ENCODE data around the gene CASTOR1. TPM values are rescaled to one million over a fixed set of nuclear protein-coding genes. Genes with fewer than 3 reads are reported as not detected.

CASTOR1 gene
- polyA plus RNA-seq, 1 of the 3 experiments (the other 2 are of a cell fraction), result 14.4 TPM

DNA sequence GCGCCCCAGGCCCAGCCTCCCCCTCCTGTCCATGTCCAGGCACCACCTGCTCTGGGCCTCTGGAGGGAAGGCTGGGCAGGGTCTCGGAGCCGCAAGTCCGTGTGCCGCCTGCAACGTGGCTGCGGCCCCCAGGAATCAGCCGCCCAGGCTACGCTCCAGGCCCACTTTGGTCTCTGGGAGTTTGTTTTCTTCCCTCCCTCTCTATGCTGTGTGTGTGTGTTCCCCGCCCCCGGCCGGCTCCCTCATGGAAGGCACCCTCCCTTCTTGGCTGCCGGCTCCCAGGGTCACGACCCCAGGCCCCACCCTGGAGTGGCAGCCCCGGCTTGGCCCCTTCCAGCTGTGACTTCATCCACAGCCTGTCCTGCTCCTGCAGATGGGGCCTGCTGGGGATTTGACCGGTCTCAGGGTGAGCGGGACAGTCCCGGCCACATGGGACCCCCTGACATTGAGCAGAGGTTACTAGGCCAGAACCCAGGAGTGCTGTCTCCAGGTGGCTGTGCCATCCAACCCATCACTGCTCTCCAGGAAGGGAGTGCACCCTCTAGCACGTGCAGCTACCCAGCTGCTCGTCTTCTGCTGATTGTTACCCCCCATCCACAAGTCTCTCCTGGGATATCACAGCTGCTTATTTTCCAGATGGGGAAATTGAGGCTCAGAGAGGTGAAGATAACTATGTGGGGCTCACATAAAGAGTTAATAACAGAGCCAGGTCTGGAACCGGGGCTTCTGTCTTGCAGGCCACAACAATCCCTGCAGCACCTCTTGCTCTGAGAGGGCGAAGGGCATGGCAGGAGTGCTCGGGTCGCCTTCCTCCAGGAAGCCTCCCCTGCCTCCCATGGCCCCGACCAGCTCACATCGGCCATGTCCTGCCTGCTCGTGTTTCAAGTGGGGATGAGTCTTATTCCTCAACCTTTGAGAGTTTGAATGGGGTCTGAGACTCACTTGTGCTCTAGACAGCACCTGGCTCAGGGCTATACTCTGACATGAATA lies 40.0 kb downstream of the CASTOR1 start:
- Histone ChIP-seq H3K4me1 (ENCODE audit: control insufficient read depth in 1 of 2, insufficient read depth in 2 of 2, low read depth in 1 of 2, low read length in 1 of 2) (peaks cover 36 to 51% of the 10 kb centered on the region in 2 experiments), H3K9me2 (no peaks in the 10 kb centered on the region), H3K4me2 (no peak overlapping the region), H3K79me2 (ENCODE audit: insufficient read depth) (peaks cover 15% of the 10 kb centered on the region; the same call in 1 of the 2 replicates), H3K27me3 (ENCODE audit: insufficient read depth) (no peaks in the 10 kb centered on the region), H3K4me3 (ENCODE audit: low read depth in 2 of 2, low read length in 1 of 2) (no peak overlapping the region), H4K20me1 (ENCODE audit: insufficient read depth) (no peaks in the 10 kb centered on the region), H3K27ac (ENCODE audit: low read depth in 2 of 2, low read length in 1 of 2) (no peak overlapping the region), H3K9ac (no peak overlapping the region), H2AFZ (ENCODE audit: low read depth) (no peak overlapping the region), H3K9me3 (no peaks in the 10 kb centered on the region), H3F3A (replicated peaks; ENCODE audit: insufficient read depth) (peaks cover 14% of the 10 kb centered on the region), H3K36me3 (replicated peaks in 1 of 2; ENCODE audit: control insufficient read depth in 1 of 2, insufficient read depth in 2 of 2, low read length in 1 of 2) (no peaks in the 10 kb centered on the region)
- no peak for TF ChIP-seq FOXJ3 (CRISPR knock-in tag; IDR thresholded peaks at IDR 0.05)
- TF ChIP-seq JUND (IDR thresholded peaks at IDR 0.05), result no peak
- TF ChIP-seq POLR2AphosphoS5 (IDR thresholded peaks at IDR 0.05; ENCODE audit: low read depth, low read length), result no peak
- TF ChIP-seq YY1 (IDR thresholded peaks at IDR 0.05; ENCODE audit: low read depth), result no peak
- TF ChIP-seq, protein P1, sequence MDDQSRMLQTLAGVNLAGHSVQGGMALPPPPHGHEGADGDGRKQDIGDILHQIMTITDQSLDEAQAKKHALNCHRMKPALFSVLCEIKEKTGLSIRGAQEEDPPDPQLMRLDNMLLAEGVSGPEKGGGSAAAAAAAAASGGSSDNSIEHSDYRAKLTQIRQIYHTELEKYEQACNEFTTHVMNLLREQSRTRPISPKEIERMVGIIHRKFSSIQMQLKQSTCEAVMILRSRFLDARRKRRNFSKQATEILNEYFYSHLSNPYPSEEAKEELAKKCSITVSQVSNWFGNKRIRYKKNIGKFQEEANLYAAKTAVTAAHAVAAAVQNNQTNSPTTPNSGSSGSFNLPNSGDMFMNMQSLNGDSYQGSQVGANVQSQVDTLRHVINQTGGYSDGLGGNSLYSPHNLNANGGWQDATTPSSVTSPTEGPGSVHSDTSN (IDR thresholded peaks at IDR 0.05), result no peak
- no peak for TF ChIP-seq EZH2phosphoT487 (IDR thresholded peaks at IDR 0.05; ENCODE audit: borderline replicate concordance, low read depth)
- no peak for TF ChIP-seq SMC3 (IDR thresholded peaks at IDR 0.05; ENCODE audit: low read depth, low read length)
- no peak for TF ChIP-seq GATA2 (CRISPR knock-in tag; IDR thresholded peaks at IDR 0.05)
- CTCF ChIA-PET, result interaction anchor here (0.6 to 1.6 kb wide), 4 partner anchors 13 to 1917 kb away, joined by 3 to 4 read pairs (median 3); no protein-coding TSS in a partner anchor
- POLR2A ChIA-PET, result interaction anchor here (0.7 kb wide), 1 partner anchor 95 kb away, joined by 3 read pairs; no protein-coding TSS in a partner anchor
- WGBS (ENCODE audit: low lambda C conversion rate), result 89% methylated on average over 14 of the region's 27 CpGs
- DNase-seq, result no peak

DNA sequence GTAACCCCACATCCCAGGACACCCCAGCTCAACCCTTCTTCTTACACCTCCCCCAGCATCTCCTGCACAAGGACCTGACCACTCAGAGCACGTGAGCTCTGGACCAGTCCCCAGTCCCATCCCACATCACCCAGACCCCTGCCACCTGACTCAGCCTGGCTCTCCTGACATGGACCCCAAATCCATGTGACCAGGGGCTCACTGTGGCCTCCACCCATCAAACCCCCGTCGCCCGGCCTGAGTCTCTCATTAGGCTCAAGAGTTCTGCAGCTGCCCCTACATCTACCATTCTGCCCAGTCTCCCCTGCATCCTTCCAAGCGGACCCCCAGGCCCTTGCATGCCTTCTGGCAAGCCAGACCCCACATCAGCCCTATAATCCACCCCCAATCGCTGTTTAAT lies 40.8 kb downstream of the CASTOR1 start:
- no peak overlapping the region for H3K4me3 ChIP-seq (ENCODE audit: low read depth in 2 of 2, low read length in 1 of 2)
- H2AFZ ChIP-seq (ENCODE audit: low read depth), result no peak overlapping the region
- DNase-seq, result no peak
- 92% methylated on average over 3 of the region's 6 CpGs for WGBS (ENCODE audit: low lambda C conversion rate)
- peaks cover 34 to 43% of the 10 kb centered on the region in 2 experiments for H3K4me1 ChIP-seq (ENCODE audit: control insufficient read depth in 1 of 2, insufficient read depth in 2 of 2, low read depth in 1 of 2, low read length in 1 of 2)
- H3K79me2 ChIP-seq (ENCODE audit: insufficient read depth), result peaks cover 15% of the 10 kb centered on the region; the same call in 1 of the 2 replicates
- no peaks in the 10 kb centered on the region for H3K9me3 ChIP-seq
- H3K27ac ChIP-seq (ENCODE audit: low read depth in 2 of 2, low read length in 1 of 2), result no peak overlapping the region
- no peak for TF ChIP-seq RXRA (IDR thresholded peaks at IDR 0.05; ENCODE audit: borderline replicate concordance, low read depth)
- TF ChIP-seq POLR2AphosphoS5 (IDR thresholded peaks at IDR 0.05; ENCODE audit: low read depth, low read length), result no peak
- no peak for TF ChIP-seq NRF1 (IDR thresholded peaks at IDR 0.05; ENCODE audit: low read depth, low read length)
- no peak for TF ChIP-seq YY1 (IDR thresholded peaks at IDR 0.05; ENCODE audit: low read depth)
- TF ChIP-seq GABPA (IDR thresholded peaks at IDR 0.05; ENCODE audit: low read depth), result no peak
- TF ChIP-seq ELF1 (IDR thresholded peaks at IDR 0.05), result no peak
- no peak for TF ChIP-seq FOXJ3 (CRISPR knock-in tag; IDR thresholded peaks at IDR 0.05)
- TF ChIP-seq TEAD4 (IDR thresholded peaks at IDR 0.05; ENCODE audit: borderline replicate concordance, insufficient read depth), result no peak
- TF ChIP-seq, protein P2, sequence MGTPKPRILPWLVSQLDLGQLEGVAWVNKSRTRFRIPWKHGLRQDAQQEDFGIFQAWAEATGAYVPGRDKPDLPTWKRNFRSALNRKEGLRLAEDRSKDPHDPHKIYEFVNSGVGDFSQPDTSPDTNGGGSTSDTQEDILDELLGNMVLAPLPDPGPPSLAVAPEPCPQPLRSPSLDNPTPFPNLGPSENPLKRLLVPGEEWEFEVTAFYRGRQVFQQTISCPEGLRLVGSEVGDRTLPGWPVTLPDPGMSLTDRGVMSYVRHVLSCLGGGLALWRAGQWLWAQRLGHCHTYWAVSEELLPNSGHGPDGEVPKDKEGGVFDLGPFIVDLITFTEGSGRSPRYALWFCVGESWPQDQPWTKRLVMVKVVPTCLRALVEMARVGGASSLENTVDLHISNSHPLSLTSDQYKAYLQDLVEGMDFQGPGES (IDR thresholded peaks at IDR 0.05; ENCODE audit: low read depth, low read length), result no peak
- POLR2A ChIA-PET, result interaction anchor here (0.7 kb wide), 1 partner anchor 94 kb away, joined by 3 read pairs; no protein-coding TSS in a partner anchor
- no peaks in the 10 kb centered on the region for H4K20me1 ChIP-seq (ENCODE audit: insufficient read depth)
- H3K4me2 ChIP-seq, result no peak overlapping the region
- H3K9me2 ChIP-seq, result no peaks in the 10 kb centered on the region
- peaks cover 14% of the 10 kb centered on the region for H3F3A ChIP-seq (replicated peaks; ENCODE audit: insufficient read depth)
- H3K9ac ChIP-seq, result no peak overlapping the region
- H3K36me3 ChIP-seq (replicated peaks in 1 of 2; ENCODE audit: control insufficient read depth in 1 of 2, insufficient read depth in 2 of 2, low read length in 1 of 2), result peaks cover 0 to 1% of the 10 kb centered on the region in 2 experiments
- H3K27me3 ChIP-seq (ENCODE audit: insufficient read depth), result no peaks in the 10 kb centered on the region
- CTCF ChIA-PET, result interaction anchor here (0.6 to 0.9 kb wide), 2 partner anchors 140 to 1917 kb away, joined by 3 to 4 read pairs; no protein-coding TSS in a partner anchor

Data from SK-N-SH (cell line).